ENCODE measurements around the gene CHST4.

- TF ChIP-seq, protein P1, sequence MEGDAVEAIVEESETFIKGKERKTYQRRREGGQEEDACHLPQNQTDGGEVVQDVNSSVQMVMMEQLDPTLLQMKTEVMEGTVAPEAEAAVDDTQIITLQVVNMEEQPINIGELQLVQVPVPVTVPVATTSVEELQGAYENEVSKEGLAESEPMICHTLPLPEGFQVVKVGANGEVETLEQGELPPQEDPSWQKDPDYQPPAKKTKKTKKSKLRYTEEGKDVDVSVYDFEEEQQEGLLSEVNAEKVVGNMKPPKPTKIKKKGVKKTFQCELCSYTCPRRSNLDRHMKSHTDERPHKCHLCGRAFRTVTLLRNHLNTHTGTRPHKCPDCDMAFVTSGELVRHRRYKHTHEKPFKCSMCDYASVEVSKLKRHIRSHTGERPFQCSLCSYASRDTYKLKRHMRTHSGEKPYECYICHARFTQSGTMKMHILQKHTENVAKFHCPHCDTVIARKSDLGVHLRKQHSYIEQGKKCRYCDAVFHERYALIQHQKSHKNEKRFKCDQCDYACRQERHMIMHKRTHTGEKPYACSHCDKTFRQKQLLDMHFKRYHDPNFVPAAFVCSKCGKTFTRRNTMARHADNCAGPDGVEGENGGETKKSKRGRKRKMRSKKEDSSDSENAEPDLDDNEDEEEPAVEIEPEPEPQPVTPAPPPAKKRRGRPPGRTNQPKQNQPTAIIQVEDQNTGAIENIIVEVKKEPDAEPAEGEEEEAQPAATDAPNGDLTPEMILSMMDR (conservative IDR thresholded peaks at IDR 0.05) = no peak
- TF ChIP-seq EZH2 (IDR thresholded peaks at IDR 0.05; ENCODE audit: low read depth) = no peak
Measured at GRCh38 chr16:71504901-71505300, 21.3 kb upstream of the CHST4 start.
